ENCODE measurements around the gene IKZF2.

The IKZF2 gene

DNA sequence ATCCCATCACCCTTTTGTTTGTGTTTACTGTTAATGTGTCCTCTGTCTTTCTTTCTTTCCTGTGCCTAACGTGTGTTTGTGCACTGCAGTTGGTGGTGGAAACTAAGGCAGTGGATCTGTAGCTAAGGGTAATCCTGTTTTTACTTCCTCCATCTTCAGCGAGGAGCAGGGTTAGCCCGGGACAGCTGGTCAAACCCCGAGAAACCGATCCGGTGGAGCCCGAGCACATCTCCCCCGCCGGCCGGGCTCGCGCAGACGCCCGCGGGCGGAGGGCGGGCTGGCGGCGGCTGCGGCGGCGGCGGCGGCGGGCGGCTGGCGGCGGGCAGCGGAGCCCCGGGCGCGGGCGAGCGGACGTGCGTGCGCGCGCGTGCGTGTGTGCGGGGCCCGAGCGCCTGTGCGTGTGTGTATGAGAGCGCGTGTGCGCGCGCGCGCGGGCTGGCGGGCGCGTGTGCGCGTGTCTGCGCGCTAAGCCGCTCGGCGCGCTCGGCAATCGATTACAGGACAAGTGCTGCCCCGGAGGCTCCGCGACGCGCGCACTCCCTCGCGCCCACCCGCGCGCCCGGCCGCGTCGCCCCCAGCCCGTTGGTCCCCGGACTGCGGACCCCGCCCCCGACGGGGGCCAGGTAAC, at the start of gene IKZF2:
Gene IKZF2 (minus strand): TSS at position 176 of the 628 bp plus-strand sequence. CDS start 2,983 bp downstream, outside the sequence.
- peak; percentile 46 to 78 (median 58) for DNase-seq

DNA sequence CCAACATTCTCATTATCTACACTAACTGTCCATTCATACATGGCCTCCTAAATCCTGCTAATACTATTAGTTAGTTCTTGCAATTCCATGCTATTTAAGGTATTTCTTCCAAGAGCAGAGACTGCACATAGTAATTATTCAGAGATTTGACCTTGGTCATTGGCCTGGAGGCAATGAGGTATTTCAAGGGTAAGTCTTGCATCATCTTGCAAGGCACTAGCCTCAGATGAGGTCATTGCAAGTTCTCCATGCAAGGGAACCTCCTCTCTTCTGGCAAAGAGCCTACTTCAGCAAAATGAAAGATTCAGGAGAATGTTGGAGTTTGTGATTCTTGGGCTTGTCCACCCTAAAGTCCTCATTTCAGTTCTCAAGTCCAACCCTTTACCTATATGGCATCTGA, 48.5 kb upstream of the IKZF2 start:
- DNase-seq, result no peak

DNA sequence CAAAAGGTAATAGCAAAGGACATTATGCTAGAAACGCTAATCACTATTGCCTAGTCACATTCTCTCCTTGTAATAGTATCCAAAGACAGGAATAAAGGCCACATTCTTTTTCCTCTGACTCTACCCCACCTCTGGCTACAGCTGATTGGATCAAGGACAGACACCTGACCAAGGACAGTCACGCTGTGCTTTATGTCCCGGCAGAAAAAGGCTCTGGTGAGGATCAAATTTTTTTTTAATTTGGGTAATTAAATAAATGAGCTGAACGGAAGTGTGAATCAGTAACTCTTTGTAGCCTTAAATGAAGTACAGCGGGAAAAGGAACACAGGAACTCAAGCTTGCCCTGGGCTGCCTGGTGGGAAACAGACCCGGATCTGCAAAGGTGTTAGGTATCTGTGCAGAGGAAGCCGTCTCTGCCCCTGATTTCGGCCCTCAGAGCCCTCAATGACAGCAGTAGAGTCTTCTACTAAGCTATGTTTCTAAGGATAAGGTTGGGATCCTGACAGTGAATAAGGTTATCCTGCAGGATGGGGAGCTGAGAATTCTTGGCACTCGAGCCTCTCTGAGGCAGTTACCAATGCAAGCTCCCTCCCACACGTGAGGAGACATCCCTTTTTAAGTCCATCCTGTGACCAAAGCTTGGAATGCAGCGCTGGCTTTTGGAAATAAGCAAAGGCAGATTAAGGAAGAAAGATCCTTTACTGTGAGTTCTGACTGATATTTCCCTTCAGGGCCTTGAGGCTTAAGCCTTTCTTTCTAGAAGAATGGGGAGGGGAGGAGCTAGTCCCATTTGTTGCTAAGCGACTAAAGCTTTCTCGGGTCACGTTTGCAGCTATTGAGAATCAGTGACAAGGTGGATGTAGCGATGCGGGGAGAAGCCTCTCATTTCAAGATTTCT, 37.8 kb upstream of the IKZF2 start:
- DNase-seq, result no peak

DNA sequence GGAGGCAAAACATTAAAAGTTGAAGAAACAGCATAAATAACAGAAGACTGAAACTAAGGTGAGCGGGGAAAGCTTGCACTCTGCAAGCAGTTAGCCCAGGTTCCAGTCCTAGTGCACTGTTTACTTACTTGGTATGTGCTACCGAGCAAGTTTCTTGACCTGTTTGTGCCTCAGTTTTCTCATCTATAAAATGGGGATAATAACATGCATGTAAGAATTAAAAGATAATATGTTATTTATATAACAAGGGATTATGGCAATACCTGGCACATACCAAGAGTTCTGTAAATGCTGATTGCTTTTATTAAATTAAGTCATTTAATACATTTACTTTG, 37.1 kb upstream of the IKZF2 start:
- DNase-seq, result no peak

DNA sequence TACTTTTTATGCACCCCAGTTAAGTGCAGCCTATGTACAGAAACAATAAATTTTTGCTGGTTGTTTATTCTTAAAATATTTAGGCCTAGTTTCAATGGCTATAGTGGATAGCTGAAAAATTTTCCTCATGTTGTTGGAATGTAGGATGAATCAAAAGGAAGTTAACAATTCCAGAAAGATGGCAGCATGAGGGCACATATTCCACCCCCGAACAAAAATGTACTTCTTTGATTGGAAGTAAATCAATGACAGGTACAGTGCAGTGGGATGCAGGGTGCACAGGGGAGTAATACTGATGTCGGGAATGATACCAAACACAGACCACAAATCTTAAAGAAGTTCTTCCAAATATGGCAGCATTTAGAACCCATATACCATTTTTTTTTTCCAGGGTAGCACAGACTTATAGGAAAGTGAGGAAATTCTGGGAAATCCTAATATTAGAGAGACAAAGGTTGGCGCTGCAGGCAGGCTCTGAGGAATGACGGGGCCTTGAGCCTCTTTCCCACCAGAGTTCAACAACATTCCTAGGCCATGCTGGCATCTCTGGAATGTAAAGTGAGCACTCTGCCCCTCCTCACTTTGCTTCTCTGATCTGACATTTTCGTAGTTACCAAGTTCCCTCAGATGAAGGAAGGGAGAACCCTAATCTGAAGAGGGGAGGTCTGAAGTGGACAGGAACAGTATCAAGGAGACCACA, 36.6 kb upstream of the IKZF2 start:
- no peak for DNase-seq

DNA sequence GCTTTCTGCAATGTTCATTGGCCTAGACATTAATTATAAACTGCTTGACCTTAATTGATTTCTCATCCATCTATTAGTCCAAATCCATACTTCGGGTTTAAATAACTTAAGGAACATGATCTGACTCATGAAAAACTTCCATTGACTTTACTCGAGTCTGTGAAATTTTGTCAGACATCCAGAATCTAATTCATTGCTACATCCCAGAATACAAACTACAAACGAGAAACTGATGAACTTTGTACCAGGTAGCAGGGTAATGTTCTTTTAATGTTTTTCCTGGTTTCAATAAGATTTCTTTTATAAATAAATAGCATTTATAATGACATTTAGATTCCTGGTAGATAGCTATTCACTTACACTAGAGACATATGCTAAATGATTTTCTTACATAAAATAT, 36.0 kb upstream of the IKZF2 start:
- no peak for DNase-seq

DNA sequence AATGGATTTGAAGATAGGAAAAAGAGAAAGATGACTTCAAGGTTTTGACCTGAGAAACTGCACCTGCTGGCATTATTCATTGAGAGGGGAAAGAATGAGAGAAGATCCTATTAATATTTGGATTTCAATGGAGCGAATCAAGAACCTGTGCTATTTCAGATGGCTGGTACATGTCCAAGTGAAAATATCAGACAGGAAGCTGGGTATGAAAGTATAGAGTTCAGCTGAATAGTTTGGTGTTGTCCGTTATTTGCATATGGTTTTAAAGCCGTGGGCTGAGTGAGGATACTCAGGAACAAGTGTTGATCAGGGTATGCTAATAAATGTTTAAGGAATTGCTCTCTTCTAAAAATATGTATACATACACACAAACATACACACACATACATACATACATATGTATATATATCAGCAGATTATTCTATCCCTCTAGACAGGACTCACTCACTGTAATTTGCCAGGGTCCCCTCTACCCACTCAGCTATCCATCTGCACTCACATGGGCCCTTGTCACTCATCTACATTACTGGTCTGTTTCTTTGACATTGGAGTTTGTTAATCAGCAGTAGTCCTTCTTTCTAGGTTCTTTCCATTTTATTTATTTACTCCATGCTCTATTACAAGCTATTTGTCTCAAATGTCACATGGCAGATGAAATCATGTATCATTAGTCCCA, 33.9 kb upstream of the IKZF2 start:
- no peak for DNase-seq

DNA sequence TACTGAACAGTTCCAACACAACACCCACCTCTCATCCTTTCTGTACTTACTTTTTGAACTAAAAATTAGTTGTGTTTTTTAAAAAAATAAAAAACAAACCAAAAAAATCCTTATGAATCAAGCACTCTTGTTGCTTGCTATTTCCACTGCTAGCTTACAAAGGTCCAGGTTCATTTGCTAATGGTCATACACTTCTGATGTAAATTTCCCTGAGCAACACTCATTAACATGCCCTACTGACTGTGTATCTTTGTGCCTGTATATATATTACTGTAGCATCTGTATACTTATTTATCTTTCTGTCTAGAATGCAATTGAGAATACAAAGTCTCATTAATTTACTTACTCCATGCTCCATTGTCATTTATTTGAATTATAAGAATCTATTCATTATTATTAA, 30.3 kb upstream of the IKZF2 start:
- DNase-seq, result no peak

DNA sequence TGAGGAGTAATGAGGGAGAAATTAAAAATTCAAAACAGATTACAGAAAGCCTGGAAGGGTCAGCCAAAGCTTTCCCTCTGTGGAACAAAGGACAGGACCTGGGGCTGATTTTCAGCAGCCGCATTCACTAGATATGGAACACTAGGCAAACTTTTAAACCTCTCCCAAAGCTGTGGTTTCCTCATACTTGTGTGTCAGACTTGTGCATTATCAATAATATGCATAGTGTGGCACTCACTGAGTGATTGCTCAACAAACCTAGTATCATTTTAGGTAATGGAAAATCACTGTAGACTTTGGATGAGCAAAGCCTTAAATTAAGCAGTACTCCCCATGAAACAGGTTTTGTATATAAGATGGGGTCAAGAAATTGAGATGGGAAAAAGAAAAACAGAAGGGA, 26.3 kb upstream of the IKZF2 start:
- DNase-seq, result no peak

DNA sequence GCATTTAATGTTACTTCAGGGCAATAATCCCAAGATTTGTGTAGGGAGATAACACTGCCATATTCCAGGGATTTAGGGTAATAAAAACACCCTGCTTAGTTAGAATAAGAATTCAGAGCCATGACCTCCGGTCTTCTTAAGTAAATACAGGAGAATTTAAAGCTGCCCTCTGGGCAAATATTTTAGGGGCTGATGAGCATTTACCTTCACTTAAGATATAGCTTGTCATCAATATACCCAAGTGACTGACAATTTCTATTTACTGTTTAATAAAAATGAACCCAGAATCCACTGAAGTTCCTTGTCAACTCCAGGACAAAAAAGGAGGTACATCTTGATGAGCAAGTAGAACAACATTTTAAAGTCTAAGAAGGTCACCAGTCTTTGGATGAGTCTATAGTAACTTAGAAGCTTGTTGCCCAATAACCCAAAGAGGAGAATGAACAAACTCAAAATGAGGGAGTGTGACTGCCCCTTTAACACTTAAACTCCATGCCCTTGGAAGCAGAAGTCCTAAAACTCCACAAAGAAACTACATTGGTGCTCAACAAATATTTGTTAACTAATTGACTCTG, 24.3 kb upstream of the IKZF2 start:
- DNase-seq, result no peak

DNA sequence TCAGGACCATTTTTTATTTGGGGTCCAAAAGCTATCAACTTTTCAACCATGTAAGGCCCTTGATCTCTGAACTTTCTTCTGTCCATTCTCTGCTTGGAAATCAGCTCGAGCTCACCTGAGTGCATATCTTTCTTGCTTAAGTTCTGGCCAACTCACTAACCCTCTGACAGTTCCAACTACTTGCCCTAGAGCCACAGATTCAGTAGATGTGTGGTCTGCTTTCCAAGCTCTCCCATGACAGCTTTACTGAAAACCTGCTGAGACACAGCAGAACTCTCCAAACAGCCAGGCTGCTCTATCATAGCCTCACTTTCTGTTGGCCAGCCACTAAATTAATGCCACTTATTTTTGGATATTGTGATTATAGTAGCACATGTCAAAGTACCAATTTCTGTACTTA, 21.2 kb upstream of the IKZF2 start:
- DNase-seq, result no peak

DNA sequence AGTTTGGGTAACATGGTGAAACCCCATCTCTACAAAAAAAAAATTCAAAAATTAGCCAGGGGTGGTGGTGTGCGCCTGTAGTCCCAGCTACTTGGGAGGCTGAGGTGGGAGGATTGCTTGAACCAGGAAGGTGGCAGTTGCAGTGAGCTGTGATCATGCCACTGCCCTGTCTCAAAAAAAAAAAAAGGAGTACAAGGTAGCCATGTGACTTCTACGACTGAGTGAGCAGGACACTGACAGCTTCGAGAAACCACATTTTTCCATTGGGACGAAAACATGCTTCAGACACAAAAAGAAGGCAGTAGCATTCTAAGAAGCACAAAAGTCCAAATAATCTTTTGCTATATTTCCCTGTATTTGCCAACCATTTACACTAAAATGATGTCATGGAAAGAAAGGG, 19.7 kb upstream of the IKZF2 start:
- no peak for DNase-seq

DNA sequence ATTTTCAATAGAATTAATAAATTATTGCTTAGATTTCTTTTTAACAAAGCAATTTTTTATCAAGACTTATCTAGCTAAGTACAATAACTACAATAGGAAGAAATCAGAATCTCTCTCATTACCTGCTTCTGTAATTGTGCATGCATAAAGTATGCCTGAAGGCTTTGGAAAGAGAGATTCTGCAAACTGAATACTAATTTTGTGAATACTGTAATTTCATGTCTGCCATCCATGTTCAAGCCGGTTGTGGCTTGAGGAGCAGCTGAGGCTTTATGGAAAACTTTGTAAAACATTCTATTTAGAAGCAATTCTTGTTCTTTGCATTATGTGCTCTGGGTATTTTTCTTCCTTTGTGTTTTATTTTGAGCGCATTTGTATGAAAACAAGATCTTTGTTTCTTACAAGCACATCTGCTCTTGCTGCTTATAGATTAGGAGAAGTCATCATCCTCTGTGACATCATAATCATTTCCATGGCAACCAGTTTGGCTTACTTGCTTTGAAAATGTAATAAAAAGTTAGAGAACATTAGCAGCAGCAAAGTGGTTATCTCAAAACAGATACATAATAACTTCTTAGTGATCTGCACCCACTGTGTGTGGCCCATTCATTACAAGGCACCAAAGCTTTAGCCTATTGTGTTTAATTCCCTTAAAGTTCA, 16.0 kb upstream of the IKZF2 start:
- DNase-seq, result no peak

DNA sequence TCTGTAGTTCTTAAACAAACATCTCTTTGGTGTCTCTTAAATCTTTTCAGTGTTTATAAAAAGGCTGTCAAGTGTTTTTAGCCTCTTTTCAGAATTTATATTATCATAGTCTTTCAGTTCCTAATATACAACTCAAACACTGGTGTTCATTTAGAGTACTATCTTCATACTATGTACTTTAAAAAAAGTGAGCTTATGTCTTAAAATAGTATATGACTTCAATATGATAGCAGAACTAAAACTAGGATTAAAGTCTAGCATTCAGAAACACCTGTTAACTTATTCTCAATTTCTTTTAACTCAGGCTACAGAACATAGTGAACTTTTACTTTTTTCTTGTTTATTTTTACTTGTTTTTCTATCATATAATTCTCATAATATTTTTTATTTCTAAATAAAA, 14.7 kb upstream of the IKZF2 start:
- DNase-seq, result no peak

DNA sequence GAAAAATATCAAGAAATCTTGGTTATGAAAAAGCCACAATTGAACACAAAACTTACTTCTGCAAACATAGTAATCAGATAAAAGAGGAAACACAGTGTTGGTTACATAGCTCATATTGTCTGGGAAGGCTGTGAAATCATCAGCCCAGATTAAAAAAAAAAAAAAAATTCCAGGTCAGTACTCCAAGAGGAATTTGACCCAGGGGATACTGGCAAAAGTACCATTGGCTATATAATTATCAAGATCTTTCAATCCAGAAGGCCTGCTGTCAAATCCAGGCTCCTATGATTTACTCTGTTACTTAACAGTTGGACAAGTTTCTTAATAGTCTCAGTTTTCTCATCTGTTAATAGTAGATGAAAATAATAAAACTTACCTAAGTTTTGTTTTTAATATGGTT, 12.9 kb upstream of the IKZF2 start:
- DNase-seq, result no peak

DNA sequence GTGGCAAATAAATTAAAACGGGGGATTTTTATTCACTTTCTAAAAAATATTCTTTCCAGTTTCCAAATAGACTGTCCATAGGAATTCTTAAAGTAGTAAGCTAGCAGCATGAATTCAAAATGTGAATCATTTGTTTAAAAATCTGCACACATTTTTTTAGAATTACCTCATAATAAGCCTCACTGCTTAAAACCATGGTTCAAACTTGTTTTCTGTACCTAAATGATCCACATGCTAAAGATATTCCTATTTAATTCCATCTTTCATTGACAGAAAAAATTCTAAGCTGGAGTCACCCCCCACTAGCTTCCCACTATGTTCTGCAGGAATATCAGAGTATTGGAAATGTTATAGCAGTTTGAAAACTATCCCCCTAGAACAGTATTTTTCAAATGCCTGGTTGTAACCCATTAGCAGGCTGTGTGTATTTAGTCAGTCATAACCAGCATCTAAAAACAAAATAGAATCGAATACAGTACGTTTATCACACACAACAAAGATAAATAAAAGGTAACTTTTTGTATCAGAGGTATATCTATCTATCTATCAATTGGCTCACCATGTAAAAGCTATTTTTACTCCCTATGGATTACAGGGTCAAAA, 11.2 kb upstream of the IKZF2 start:
- no peak for DNase-seq

DNA sequence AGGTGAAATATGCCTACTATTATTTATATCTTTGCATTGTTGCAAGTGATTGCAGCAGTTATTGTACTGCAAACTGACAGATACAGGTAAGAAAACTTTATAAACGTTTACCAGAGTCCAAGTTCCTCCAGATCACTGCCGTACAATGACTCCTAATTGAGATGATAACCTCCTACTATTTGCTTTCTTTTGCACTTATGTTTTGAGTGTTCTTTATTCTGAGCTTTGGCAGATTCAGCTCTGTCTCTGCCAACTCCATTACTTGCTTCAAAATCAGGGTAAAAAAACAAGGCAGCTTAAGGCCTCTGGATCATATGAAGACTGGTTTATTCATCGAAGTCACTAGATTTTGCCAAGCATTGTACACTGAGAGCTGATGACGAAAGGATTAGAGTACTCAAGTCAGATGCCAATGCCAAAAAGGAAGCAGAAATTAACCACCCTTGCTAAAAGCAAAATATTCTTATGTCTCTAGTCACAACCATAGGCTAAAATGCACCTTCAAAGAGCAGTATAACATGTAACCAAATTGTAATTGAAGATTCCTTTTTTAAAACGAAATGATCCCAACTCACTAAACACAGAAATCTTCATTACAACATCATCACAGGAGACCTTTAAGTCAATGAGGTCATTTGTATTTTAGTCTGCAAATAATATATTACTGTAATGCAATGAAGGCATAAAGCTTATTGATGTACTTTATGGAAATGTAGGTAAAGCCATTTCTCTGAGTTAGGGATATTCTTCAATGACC, 10.5 kb upstream of the IKZF2 start:
- no peak for DNase-seq

DNA sequence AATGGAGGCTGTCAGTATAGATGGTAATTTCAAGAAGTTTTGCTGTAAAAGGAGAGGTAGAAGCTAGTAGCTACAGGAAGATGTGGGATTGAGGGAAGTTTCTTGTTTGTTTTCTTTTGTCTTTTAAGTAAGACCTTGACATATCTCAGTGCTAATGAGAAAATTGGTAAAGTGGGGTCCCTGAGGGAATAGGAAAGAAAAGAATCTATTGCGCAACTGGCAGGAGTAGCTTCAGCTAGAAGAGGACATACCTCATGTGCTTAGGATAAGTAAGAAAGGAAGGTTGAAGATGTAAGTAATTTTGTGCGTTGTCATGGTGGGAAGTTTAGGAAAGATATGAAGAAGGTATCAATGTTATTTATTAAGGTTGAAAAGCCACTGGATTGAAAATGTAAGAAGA, 8.4 kb upstream of the IKZF2 start:
- DNase-seq, result no peak

DNA sequence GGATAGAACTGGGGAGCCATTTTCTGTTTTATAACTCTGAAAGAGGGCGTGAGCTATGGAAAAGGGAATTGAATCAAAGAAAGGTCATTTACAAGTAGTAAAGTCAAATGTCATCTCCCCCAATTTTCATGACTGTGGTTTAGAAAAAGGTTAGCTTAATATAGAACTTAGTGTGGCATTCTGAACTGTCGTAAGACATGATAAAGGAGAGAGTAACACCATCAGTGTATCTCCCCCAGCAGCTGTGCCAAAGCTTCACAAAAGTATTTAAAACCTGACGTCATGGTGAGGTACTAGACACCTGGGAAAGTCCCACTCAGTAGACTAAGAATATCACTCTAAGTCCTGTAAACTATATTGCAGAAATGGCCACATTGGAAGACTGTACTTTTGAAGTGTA, 5.8 kb upstream of the IKZF2 start:
- DNase-seq, result no peak

DNA sequence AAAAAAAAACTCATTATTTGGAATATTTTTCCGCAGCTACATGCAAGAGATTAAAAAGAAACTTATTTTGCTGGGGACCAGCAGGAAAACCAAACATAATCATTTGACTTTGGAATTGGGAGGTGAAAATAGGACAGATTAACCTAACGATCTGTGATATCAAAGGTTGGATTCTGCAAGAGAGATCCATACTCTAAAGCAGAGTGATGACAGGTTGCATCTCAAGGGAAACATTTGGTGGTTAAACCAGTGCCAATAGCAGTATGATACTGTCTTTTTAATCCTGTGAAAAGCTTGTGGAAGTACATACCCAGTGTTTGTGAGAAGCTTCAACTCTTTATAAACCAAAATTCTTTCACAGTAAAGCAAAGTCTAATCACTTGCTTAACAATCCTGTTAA, 5.3 kb upstream of the IKZF2 start:
- no peak for DNase-seq

DNA sequence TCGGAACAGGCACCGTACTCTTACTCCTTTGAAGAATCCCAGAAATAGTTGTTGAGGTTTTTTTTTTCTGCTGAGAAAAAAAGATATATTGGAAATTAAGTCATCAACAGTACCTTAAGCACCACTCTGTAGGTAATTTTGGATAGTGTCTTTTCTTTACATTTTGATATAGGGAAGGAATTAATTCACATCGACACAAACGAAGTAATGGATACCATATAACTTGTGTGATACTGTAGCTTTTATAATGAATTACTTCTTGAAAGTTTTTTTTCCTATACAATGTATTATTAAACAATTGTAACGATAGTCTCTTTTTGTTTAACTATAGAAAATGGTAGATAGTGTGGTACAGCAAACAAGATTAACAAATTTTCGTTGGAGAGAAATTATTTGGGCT, 1.5 kb upstream of the IKZF2 start:
- DNase-seq, result no peak
